T47D (cell line): ENCODE measurements around the gene CLIP3.

ENCODE experiments used
- DNase-seq, 2 experiments: peaks; one replicate each; pipeline versions ENCODE4 v3.0.0 to v3.0.0-alpha.2; 2011 to 2012; ENCODE audit warnings: low read depth in 1 of 2, low spot score in 1 of 2
- JUND ChIP-seq: IDR thresholded peaks from 2 replicates; pipeline ENCODE4 v1.6.1; 2012; ENCODE audit warnings: low read depth
- in situ Hi-C: cut with HindIII; loops from 2 replicates; pipeline ENCODE4 v1.10.0; 2016; ENCODE audit warnings: low sequenced_read_pairs, low pct_unique_long_range_greater_than_20kb

Gene CLIP3

GRCh38 chr19:36010402-36010801 is 22.3 kb downstream of the CLIP3 start:
- in situ Hi-C loops: no loop called here
- no peak for DNase-seq
- TF ChIP-seq JUND: no peak

GRCh38 chr19:36009633-36010379 is 22.9 kb downstream of the CLIP3 start:
- TF ChIP-seq JUND: no peak
- in situ Hi-C loops: no loop called here
- no peak for DNase-seq

DNA sequence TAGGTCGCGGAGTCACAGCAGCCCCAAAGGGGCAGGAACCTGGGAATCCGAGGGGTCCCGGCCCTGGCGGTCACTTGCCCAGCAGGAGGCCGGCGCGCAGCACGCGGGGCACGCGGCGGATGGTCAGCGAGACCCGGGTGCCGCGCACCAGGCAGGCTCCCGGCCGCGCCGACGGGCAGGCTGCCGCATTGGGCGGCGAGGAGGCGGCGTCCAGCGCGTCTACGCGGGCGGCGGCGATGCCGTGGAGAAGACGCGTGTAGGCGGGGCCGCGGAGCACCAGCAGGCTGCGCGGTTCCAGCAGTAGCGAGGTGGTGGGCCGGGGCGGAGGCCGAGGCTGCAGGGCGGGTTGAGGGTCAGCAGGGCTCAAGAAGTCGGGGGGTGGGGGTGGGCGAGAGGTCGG is 23.5 kb downstream of the CLIP3 start:
- no peak for TF ChIP-seq JUND
- DNase-seq: peak; percentile 58 to 72
- in situ Hi-C loops: no loop called here

- peak; percentile 89 to 92 for DNase-seq
- in situ Hi-C loops: no loop called here
- no peak for TF ChIP-seq JUND
These were observed 24.2 kb downstream of the CLIP3 start, which contains the start of gene SYNE4 for GRCh38 chr19:36008336-36008978. TSS of gene SYNE4 (minus strand) at chr19:36008813. CDS start at chr19:36008681, 132 bp downstream.

- DNase-seq: no peak
These were observed 25.7 kb downstream of the CLIP3 start for GRCh38 chr19:36006955-36007354.

DNA sequence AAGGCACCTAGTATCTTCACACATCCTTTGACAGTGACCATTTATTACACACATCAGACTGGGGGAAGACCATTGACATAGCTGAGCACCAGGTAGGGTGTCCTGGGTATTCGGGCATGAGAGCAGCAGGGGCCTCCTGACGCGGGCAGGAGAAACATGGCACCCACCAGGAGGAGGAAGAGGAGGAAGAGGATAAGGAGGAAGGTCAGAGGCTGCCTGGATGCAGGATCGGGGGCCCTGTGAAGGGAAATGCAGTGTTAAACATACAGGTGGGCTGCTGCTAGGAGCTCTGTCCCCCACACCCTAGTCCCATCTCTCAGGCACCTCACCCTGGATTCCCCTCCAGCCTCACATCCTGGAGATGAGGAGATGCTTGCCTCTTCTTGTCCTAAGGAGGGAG is 29.4 kb downstream of the CLIP3 start:
- in situ Hi-C loops: no loop called here

More at GRCh38 chr19:36006955-36007354, 25.7 kb downstream of the CLIP3 start:
- in situ Hi-C loops: no loop called here
- no peak for TF ChIP-seq JUND

GRCh38 chr19:36001605-36002004 is 31.1 kb downstream of the CLIP3 start:
- DNase-seq: no peak
- no peak for TF ChIP-seq JUND
- in situ Hi-C loops: no loop called here

More for the DNA sequence above, 29.4 kb downstream of the CLIP3 start:
- no peak for DNase-seq
- no peak for TF ChIP-seq JUND

- in situ Hi-C loops: no loop called here
- no peak for DNase-seq
- no peak for TF ChIP-seq JUND
These were observed 35.9 kb downstream of the CLIP3 start for GRCh38 chr19:35996777-35997176.

DNA sequence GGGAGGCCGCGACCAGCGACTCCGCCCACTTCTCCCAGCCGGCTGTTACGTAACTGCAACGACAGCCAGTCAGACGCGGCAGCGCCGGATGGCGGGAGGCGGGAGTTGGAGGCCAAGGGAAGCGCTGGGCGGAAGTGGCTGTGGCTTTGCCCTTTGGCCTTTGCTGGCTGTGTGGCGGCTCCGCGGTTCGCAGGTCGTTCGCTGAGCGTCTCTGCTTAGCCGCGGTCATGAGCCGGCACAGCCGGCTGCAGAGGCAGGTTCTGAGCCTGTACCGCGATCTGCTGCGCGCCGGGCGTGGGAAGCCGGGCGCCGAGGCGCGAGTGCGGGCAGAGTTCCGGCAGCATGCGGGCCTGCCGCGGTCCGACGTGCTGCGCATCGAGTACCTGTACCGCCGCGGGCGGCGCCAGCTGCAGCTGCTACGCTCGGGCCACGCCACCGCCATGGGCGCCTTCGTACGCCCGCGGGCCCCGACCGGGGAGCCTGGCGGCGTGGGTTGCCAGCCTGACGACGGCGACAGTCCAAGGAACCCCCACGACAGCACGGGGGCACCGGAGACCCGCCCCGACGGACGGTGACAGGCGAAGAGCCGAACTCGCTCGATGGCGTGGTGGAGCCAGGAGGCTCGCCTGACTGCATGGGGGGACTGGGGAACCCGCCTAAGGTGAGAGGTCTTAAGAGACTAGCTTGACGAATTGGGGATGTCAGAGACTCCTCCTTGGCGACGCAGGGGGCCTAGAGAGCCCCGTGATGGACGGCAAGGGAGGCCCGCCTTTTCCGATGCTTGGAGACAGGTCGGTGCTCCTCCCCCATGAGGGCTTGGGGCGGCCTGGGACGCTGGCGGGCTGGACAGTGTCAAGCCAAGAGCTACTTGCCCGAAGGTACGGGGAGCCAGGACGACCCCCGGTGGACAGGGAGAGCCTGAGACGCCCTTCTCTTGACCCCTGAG is 37.4 kb downstream of the CLIP3 start, which contains the start of gene SDHAF1:
SDHAF1 (plus strand) TSS at position 141 of the 946 bp plus-strand sequence; CDS start at position 228, 87 bp downstream.
- peak; percentile 93 for DNase-seq
- TF ChIP-seq JUND: no peak
- in situ Hi-C loops: no loop called here

DNA sequence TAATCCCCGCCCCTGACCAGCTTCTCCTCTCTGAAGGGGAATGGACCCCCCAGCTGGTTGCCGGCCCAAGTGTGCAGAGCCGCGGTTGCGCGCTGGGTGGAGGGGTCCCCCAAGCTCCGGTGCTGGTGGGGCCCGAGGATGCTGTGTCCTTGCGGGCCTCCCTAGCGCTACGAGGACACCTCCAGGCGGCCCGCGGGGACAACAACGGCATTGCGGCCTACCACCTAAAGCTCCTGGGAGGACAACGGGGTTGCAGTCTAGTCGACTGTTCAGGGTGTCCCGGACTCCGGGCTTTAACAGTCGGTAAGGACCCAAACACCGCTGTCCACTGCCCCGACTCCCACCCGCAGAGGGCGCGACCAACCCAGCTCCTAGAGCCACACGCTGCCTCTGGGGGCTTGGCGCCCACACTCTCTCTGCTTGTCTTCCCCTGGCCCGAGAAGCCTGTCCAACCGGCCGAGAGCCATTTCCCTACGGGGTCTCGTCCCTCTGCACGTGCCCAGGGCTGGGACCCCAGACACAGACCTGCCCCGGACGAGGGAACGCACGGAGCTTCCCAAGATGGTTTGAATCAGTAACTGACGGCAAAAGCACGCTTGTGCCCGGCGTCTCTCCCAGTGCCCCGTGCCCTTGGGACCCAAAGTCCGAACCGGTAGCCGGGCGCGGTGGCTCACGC is 38.6 kb downstream of the CLIP3 start:
- in situ Hi-C loops: no loop called here
- no peak for TF ChIP-seq JUND
- DNase-seq: no peak

GRCh38 chr19:35992907-35993765 is 39.5 kb downstream of the CLIP3 start:
- no peak for TF ChIP-seq JUND
- in situ Hi-C loops: no loop called here
- no peak for DNase-seq
